ENCODE results near the gene RMC1.

Gene RMC1

DNA sequence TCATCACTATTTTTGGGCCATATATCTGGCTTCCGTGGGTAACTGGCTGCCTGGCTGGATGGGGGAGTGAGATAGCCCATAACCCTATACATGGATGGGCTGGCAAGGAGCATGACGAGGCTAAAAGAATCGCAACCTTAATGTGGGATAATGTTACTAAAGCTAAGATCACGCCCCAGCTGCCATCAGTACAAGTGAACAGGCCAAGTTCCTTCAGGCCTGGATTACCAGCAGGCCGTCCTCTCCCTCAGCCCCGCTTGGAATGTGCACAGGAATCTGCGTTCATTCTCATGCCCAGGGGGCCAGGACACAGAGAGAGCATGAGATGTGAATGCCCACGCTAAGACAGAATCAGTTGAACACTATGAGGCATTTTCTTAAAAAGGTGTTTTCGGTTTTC is 34.7 kb downstream of the RMC1 start:
- H3K4me3 ChIP-seq (replicated peaks; ENCODE audit: insufficient read depth, low read length) = no peak overlapping the region
- H3K27me3 ChIP-seq (ENCODE audit: insufficient read depth, poor library complexity, severe bottlenecking) = no peaks in the 10 kb centered on the region
- TF ChIP-seq SPI1 (IDR thresholded peaks at IDR 0.05; ENCODE audit: borderline replicate concordance, low read depth) = no peak
- TF ChIP-seq POLR2AphosphoS5 (IDR thresholded peaks at IDR 0.05; ENCODE audit: low read depth) = no peak
- TF ChIP-seq GABPA (IDR thresholded peaks at IDR 0.05; ENCODE audit: low read depth) = no peak
- TF ChIP-seq, protein P1, sequence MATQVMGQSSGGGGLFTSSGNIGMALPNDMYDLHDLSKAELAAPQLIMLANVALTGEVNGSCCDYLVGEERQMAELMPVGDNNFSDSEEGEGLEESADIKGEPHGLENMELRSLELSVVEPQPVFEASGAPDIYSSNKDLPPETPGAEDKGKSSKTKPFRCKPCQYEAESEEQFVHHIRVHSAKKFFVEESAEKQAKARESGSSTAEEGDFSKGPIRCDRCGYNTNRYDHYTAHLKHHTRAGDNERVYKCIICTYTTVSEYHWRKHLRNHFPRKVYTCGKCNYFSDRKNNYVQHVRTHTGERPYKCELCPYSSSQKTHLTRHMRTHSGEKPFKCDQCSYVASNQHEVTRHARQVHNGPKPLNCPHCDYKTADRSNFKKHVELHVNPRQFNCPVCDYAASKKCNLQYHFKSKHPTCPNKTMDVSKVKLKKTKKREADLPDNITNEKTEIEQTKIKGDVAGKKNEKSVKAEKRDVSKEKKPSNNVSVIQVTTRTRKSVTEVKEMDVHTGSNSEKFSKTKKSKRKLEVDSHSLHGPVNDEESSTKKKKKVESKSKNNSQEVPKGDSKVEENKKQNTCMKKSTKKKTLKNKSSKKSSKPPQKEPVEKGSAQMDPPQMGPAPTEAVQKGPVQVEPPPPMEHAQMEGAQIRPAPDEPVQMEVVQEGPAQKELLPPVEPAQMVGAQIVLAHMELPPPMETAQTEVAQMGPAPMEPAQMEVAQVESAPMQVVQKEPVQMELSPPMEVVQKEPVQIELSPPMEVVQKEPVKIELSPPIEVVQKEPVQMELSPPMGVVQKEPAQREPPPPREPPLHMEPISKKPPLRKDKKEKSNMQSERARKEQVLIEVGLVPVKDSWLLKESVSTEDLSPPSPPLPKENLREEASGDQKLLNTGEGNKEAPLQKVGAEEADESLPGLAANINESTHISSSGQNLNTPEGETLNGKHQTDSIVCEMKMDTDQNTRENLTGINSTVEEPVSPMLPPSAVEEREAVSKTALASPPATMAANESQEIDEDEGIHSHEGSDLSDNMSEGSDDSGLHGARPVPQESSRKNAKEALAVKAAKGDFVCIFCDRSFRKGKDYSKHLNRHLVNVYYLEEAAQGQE (IDR thresholded peaks at IDR 0.05; ENCODE audit: insufficient replicate concordance, low read depth) = no peak
- H3K27ac ChIP-seq (replicated peaks) = no peak overlapping the region
- no peak for DNase-seq (ENCODE audit: low read depth in 1 of 2, low spot score in 1 of 2)

GRCh38 chr18:23538870-23539269 is 35.6 kb downstream of the RMC1 start:
- DNase-seq (ENCODE audit: low read depth in 1 of 2, low spot score in 1 of 2) = no peak
- Histone ChIP-seq H3K27ac (replicated peaks) (no peak overlapping the region), H3K27me3 (ENCODE audit: insufficient read depth, poor library complexity, severe bottlenecking) (no peaks in the 10 kb centered on the region), H3K4me3 (replicated peaks; ENCODE audit: insufficient read depth, low read length) (no peak overlapping the region)
- TF ChIP-seq, protein P2, sequence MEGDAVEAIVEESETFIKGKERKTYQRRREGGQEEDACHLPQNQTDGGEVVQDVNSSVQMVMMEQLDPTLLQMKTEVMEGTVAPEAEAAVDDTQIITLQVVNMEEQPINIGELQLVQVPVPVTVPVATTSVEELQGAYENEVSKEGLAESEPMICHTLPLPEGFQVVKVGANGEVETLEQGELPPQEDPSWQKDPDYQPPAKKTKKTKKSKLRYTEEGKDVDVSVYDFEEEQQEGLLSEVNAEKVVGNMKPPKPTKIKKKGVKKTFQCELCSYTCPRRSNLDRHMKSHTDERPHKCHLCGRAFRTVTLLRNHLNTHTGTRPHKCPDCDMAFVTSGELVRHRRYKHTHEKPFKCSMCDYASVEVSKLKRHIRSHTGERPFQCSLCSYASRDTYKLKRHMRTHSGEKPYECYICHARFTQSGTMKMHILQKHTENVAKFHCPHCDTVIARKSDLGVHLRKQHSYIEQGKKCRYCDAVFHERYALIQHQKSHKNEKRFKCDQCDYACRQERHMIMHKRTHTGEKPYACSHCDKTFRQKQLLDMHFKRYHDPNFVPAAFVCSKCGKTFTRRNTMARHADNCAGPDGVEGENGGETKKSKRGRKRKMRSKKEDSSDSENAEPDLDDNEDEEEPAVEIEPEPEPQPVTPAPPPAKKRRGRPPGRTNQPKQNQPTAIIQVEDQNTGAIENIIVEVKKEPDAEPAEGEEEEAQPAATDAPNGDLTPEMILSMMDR (IDR thresholded peaks at IDR 0.05; ENCODE audit: insufficient read depth, low read length) = no peak
- no peak for TF ChIP-seq POLR2AphosphoS5 (IDR thresholded peaks at IDR 0.05; ENCODE audit: low read depth)

DNA sequence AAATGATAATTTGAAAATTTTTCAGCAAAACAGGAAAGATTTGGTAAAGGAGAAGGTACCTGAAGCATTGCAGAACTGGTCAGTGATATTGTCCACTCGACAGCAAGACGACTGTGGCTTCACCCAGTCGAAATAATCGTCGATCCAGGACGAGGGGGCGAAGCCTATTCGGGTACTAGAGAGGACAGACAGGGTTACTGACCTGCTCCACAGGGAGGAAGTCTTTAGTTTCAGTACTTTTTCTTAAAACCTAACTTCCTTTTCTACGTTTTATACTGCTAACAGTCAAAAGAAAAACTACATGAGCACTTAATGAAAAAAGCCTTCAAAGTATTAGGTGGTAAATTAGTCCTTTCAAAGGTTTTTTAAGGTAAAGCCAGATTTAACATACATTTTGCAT is 36.0 kb downstream of the RMC1 start:
- Histone ChIP-seq H3K4me3 (replicated peaks; ENCODE audit: insufficient read depth, low read length) (no peak overlapping the region), H3K27ac (replicated peaks) (no peak overlapping the region), H3K27me3 (ENCODE audit: insufficient read depth, poor library complexity, severe bottlenecking) (no peaks in the 10 kb centered on the region)
- TF ChIP-seq, protein P1 (IDR thresholded peaks at IDR 0.05; ENCODE audit: insufficient replicate concordance, low read depth) = no peak
- TF ChIP-seq, protein P2 (IDR thresholded peaks at IDR 0.05; ENCODE audit: insufficient read depth, low read length) = no peak
- TF ChIP-seq SPI1 (IDR thresholded peaks at IDR 0.05; ENCODE audit: borderline replicate concordance, low read depth) (peak; percentile 36; the same call in 1 of the 2 replicates), GABPA (IDR thresholded peaks at IDR 0.05; ENCODE audit: low read depth) (no peak)
- no peak for DNase-seq (ENCODE audit: low read depth in 1 of 2, low spot score in 1 of 2)

GRCh38 chr18:23539911-23540525 is 36.7 kb downstream of the RMC1 start:
- 0 out of 2 replicates have a peak, but pooled peaks have one; percentile 11 for TF ChIP-seq SPI1 (IDR thresholded peaks at IDR 0.05; ENCODE audit: borderline replicate concordance, low read depth)
- no peak for TF ChIP-seq GABPA (IDR thresholded peaks at IDR 0.05; ENCODE audit: low read depth)
- no peak overlapping the region for H3K27ac ChIP-seq (replicated peaks)
- DNase-seq (ENCODE audit: low read depth in 1 of 2, low spot score in 1 of 2) = no peak
- no peaks in the 10 kb centered on the region for H3K27me3 ChIP-seq (ENCODE audit: insufficient read depth, poor library complexity, severe bottlenecking)
- H3K4me3 ChIP-seq (replicated peaks; ENCODE audit: insufficient read depth, low read length) = no peak overlapping the region

DNA sequence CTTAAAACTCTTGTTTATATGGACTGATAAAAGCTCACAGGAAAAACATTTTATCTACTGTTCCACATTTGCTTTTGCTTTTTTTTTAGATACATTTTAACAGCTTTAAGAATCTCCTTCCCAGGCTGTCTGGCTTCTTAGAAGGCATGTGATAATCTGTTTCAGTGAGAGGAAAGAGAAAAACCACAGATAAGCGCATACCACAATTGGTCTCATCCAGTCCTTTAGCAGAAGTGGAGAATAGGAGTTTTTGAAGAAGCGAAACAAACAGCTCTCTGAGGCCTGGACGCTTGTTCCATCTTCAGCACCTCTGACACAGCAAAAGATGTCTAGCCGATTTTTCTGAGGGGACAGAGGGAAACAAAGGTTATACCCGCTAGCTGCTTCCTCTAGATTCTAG is 37.6 kb downstream of the RMC1 start:
- Histone ChIP-seq H3K27ac (replicated peaks) (no peak overlapping the region; the same call in 1 of the 2 replicates), H3K27me3 (ENCODE audit: insufficient read depth, poor library complexity, severe bottlenecking) (no peaks in the 10 kb centered on the region), H3K4me3 (replicated peaks; ENCODE audit: insufficient read depth, low read length) (no peak overlapping the region)
- DNase-seq (ENCODE audit: low read depth in 1 of 2, low spot score in 1 of 2) = peak in 1 of 2 experiments; percentile 48
- TF ChIP-seq, protein P2 (IDR thresholded peaks at IDR 0.05; ENCODE audit: insufficient read depth, low read length) = no peak
- TF ChIP-seq SPI1 (IDR thresholded peaks at IDR 0.05; ENCODE audit: borderline replicate concordance, low read depth) = peak; percentile 31; the same call in 1 of the 2 replicates
